GM18526 (cell line): Measurements from ENCODE around the gene ACTR3.

Source experiments
- POLR2A ChIP-seq: IDR thresholded peaks from 3 replicates; pipeline ENCODE4 v1.6.1; 2011; ENCODE audit not compliant: insufficient read length; ENCODE audit errors: extremely low read depth

Gene ACTR3

GRCh38 chr2:113892004-113892710, 2.3 kb downstream of the ACTR3 start:
- no peak for TF ChIP-seq POLR2A

GRCh38 chr2:113894156-113894743, 4.4 kb downstream of the ACTR3 start:
- no peak for TF ChIP-seq POLR2A

DNA sequence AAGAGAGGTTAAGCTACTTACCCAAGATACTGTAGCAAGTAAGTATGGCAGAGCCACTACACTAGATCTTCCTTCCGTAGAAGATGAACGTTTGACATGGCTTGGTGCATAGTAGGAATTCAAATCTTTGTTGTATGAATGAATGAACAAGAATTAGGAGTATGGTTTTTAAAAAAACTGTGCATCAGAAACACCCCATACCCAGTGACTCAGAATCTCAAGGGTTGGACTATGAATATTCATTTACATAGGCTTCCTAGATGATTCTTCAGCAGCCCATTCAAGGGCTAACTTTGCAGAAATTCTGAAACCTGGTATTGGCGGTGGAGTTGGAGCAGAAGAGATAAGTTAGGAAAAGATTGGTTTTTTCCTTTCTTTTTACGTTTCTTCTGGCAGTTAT, 5.4 kb downstream of the ACTR3 start:
- no peak for TF ChIP-seq POLR2A

DNA sequence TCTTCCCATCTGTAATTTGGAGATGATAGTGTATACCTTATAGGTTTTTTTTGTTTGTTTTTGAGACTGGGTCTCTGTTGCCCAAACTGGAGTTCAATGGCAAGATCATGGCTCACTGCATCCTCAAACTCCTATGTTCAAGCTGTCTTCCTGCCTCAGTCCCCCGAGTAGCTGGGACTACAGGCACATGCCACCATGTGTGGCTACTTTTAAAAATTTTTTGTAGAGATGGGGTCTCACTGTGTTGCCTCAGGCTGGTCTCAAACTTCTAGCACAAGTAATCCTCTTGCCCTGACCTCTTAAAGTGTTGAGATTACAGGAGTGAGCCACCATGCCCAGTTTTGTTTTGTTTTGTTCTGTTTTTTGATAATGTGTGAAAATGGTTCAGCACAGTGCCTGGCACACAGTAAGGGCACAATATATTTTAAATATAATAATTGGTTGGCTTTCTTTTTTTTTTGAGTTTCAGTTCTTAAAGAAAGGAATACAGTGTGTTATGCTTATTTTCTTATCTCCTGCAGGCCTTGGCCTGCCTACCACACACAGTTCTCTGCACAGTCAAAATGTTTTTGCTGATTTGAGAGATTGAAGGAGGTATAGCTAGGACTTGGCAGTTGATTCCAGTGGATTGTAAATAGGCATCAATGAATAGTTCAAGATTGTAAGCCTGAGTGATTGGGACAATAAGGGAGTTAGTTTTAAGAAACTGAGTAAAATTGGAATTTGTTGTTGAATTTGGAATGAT, 6.1 kb downstream of the ACTR3 start:
- TF ChIP-seq POLR2A = no peak

GRCh38 chr2:113896791-113897190, 6.9 kb downstream of the ACTR3 start:
- TF ChIP-seq POLR2A = no peak

DNA sequence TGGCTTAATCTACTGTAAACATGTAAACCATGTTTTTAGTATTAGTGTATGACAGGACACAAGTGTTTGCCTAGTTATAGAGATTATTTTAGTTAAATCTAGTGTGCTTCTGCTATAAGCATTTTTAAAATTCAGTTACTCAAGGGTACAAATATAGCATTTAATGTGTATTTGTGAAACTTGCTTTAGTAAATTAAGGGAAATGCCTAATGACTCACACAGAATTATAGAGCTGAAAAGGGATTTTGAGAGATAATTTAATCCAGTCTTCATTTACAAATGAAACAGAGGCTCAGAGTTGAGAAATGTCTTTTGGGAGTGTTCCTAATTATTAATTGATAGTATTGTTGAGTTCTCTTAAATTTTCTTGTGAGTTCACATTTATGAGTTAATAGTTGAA, 8.2 kb downstream of the ACTR3 start:
- TF ChIP-seq POLR2A = no peak

DNA sequence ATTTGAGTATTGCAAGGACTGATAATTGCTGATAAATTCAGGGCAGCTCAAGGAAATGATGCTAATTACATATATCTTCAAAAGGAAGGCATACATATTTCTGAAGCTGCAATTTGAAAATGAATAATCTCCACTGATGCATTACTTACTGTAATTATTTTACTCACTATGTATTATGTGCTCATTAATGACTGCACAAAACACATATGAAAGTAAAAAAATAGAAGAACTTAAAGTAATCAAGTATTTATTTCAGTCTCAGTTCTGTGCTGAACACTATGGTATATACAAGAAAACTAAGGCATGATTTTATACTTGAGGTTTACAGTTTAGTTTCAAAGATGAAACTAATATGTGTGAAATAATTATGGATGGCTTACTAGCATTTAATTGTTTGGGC, 9.3 kb downstream of the ACTR3 start:
- TF ChIP-seq POLR2A = no peak

- TF ChIP-seq POLR2A = no peak
These were observed 12.1 kb downstream of the ACTR3 start for GRCh38 chr2:113901943-113902342.

DNA sequence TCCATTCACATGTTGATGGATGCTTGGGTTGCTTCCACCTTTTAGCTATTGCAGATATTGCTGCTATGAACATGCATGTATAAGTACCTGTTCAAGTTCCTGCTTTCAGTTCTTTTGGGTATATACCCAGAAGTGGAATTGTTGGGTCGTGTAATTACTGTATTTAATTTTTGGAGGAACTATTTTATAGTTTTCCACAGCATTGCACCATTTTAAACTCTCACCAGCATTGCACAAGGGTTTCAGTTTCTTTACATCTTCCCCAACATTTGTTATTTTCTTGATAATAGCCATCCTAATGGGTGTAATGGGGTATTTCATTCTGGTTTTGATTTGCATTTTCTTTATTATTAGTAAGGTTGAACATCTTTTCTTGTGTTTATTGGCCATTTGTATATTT, 16.0 kb downstream of the ACTR3 start:
- TF ChIP-seq POLR2A = no peak

DNA sequence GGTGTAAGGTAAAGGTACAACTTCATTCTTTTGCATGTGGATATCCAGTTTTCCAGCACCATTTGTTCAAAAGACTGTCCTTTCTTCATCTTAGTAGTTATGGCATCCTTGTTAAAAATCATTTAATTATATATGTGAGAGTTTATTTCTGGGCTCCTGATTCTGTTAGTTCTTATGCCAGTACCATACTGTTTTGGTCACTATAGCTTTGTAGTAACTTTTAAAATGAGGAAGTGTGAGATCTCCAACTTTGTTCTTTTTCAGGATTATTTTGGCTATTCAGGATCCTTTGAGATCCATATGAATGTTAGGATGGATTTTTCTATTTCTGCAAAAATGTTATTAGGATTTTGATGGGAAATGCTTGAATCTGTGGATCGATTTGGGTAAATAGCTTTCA, 16.8 kb downstream of the ACTR3 start:
- TF ChIP-seq POLR2A = no peak

- TF ChIP-seq POLR2A = no peak
These were observed 17.4 kb downstream of the ACTR3 start for GRCh38 chr2:113907297-113907696.

DNA sequence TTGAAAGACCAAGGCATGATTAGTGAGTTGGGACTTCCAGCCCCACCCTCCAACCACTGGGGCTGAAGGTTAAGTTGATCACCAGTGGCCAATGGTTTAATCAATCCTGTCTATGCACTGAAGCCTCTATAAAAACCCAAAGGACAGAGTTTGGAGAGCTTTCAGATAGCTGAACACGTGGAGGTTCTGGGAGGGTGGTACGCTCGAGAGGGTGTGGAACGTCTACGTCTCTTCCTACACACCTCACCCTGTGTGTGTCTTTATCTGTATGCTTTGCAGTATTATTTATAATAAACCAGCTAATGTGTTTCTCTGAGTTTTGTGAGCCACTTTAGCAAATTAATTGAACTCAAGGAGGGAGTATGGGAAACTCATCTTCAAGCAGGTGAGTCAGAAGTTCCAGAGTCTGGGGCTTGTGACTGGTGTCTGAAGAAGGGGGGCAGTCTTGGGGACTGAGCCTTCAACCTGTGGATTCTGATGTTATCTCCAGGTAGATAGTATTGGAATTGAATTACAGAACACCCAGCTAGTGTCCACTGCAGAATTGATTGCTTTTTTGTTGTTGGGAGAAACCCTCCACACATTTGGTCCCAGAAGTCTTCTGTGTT, 20.3 kb downstream of the ACTR3 start:
- no peak for TF ChIP-seq POLR2A

GRCh38 chr2:113910967-113911678, 21.2 kb downstream of the ACTR3 start:
- TF ChIP-seq POLR2A = no peak

GRCh38 chr2:113915082-113915819, 25.4 kb downstream of the ACTR3 start:
- TF ChIP-seq POLR2A = no peak

- TF ChIP-seq POLR2A = no peak
These were observed 28.3 kb downstream of the ACTR3 start for GRCh38 chr2:113918229-113918628.
